ENCODE data around the gene KRTAP13-1. TPM values are rescaled to one million over a fixed set of nuclear protein-coding genes. Genes with fewer than 3 reads are reported as not detected.

Gene KRTAP13-1, protein sequence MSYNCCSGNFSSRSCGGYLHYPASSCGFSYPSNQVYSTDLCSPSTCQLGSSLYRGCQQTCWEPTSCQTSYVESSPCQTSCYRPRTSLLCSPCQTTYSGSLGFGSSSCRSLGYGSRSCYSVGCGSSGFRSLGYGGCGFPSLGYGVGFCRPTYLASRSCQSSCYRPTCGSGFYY
- not detected for total RNA-seq
- polyA plus RNA-seq (2013, experiment 1 of 2), result not detected
- polyA plus RNA-seq (2013, experiment 2 of 2), result not detected
- long read RNA-seq, experiment 1, result 0 reads
- long read RNA-seq, experiment 2, result 0 reads
- long read RNA-seq, experiment 3, result 0 reads
- long read RNA-seq, experiment 4, result 0 reads

DNA sequence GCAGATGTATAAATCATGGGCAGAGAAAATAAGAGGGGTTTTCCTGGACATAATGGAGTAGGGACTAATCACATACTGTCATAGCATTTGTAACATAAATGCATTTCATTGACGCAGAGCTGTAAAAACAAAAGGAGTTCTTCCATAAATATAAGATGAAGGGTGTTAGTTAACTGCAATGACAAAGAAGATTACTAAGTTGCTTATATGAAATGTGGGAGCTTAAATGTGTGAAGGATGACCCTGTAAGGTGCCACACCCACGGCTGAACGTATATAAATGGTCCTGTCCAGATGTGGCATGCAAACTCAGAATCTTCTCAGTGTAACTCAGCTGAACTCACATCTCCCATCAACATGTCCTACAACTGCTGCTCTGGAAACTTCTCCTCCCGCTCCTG is at the start of gene KRTAP13-1:
Gene KRTAP13-1 (plus strand): TSS at position 301 of the 400 bp plus-strand sequence. CDS start 56 bp downstream, at position 357.
- Mint-ChIP-seq H3K4me3 (no peak within 1 kb of the TSS), H3K36me3 (ENCODE audit: low read depth) (no peaks in the 10 kb centered on the region), H3K27me3 (ENCODE audit: insufficient read depth) (no peaks in the 10 kb centered on the region), H3K4me1 (no peaks in the 10 kb centered on the region), H3K9me3 (peaks cover 6% of the 10 kb centered on the region), H3K27ac (no peak within 1 kb of the TSS)
- Histone ChIP-seq H3K9me3 (ENCODE audit: control insufficient read depth, low read length) (no peaks in the 10 kb centered on the region), H3K4me1 (ENCODE audit: control insufficient read depth, insufficient read depth, low read length) (no peaks in the 10 kb centered on the region), H3K9ac (ENCODE audit: extremely low read depth, low read length, poor library complexity, severe bottlenecking) (no peak within 1 kb of the TSS), H3K27ac (ENCODE audit: low read depth, low read length) (no peak within 1 kb of the TSS), H3K27me3 (ENCODE audit: control insufficient read depth, insufficient read depth, low read length, poor library complexity, severe bottlenecking) (no peaks in the 10 kb centered on the region), H3K36me3 (ENCODE audit: control insufficient read depth, insufficient read depth, low read length) (no peaks in the 10 kb centered on the region), H3K4me3 (ENCODE audit: low read length) (no peak within 1 kb of the TSS)
- TF ChIP-seq, protein P1, sequence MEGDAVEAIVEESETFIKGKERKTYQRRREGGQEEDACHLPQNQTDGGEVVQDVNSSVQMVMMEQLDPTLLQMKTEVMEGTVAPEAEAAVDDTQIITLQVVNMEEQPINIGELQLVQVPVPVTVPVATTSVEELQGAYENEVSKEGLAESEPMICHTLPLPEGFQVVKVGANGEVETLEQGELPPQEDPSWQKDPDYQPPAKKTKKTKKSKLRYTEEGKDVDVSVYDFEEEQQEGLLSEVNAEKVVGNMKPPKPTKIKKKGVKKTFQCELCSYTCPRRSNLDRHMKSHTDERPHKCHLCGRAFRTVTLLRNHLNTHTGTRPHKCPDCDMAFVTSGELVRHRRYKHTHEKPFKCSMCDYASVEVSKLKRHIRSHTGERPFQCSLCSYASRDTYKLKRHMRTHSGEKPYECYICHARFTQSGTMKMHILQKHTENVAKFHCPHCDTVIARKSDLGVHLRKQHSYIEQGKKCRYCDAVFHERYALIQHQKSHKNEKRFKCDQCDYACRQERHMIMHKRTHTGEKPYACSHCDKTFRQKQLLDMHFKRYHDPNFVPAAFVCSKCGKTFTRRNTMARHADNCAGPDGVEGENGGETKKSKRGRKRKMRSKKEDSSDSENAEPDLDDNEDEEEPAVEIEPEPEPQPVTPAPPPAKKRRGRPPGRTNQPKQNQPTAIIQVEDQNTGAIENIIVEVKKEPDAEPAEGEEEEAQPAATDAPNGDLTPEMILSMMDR (conservative IDR thresholded peaks at IDR 0.05), result no peak
- no peak for DNase-seq
- WGBS, 2 experiments (ENCODE audit: insufficient coverage in 1 of 2, insufficient read length in 1 of 2), result 86 to 94% methylated on average over 2 to 4 of the region's 4 CpGs

GRCh38 chr21:30348506-30348905 is 47.3 kb upstream of the KRTAP13-1 start, which contains the start of gene KRTAP23-1:
TSS of gene KRTAP23-1 (minus strand) at chr21:30348606. CDS start at chr21:30348606, 0 bp downstream.
- 93 to 97% methylated on average over 3 to 4 of the region's 4 CpGs for WGBS, 2 experiments (ENCODE audit: insufficient coverage in 1 of 2, insufficient read length in 1 of 2)
- Mint-ChIP-seq H3K36me3 (ENCODE audit: low read depth) (no peaks in the 10 kb centered on the region), H3K4me3 (no peak within 1 kb of the TSS), H3K4me1 (peaks cover 16% of the 10 kb centered on the region), H3K27ac (no peak within 1 kb of the TSS), H3K27me3 (ENCODE audit: insufficient read depth) (no peaks in the 10 kb centered on the region), H3K9me3 (no peaks in the 10 kb centered on the region)
- DNase-seq, result no peak
- TF ChIP-seq, protein P1 (conservative IDR thresholded peaks at IDR 0.05), result no peak
- Histone ChIP-seq H3K27me3 (ENCODE audit: control insufficient read depth, insufficient read depth, low read length, poor library complexity, severe bottlenecking) (no peaks in the 10 kb centered on the region), H3K36me3 (ENCODE audit: control insufficient read depth, insufficient read depth, low read length) (no peaks in the 10 kb centered on the region), H3K9ac (ENCODE audit: extremely low read depth, low read length, poor library complexity, severe bottlenecking) (no peak within 1 kb of the TSS), H3K9me3 (ENCODE audit: control insufficient read depth, low read length) (peaks cover 16% of the 10 kb centered on the region), H3K4me3 (ENCODE audit: low read length) (no peak within 1 kb of the TSS), H3K27ac (ENCODE audit: low read depth, low read length) (no peak within 1 kb of the TSS), H3K4me1 (ENCODE audit: control insufficient read depth, insufficient read depth, low read length) (peaks cover 4% of the 10 kb centered on the region)

GRCh38 chr21:30349572-30349971 is 46.3 kb upstream of the KRTAP13-1 start:
- 54 to 78% methylated on average over 2 to 3 of the region's 3 CpGs for WGBS, 2 experiments (ENCODE audit: insufficient coverage in 1 of 2, insufficient read length in 1 of 2)
- Histone ChIP-seq H3K4me3 (ENCODE audit: low read length) (no peak overlapping the region), H3K27me3 (ENCODE audit: control insufficient read depth, insufficient read depth, low read length, poor library complexity, severe bottlenecking) (no peaks in the 10 kb centered on the region), H3K9ac (ENCODE audit: extremely low read depth, low read length, poor library complexity, severe bottlenecking) (no peak overlapping the region), H3K4me1 (ENCODE audit: control insufficient read depth, insufficient read depth, low read length) (peaks cover 4% of the 10 kb centered on the region), H3K36me3 (ENCODE audit: control insufficient read depth, insufficient read depth, low read length) (no peaks in the 10 kb centered on the region), H3K27ac (ENCODE audit: low read depth, low read length) (no peak overlapping the region), H3K9me3 (ENCODE audit: control insufficient read depth, low read length) (peaks cover 19% of the 10 kb centered on the region)
- TF ChIP-seq, protein P1 (conservative IDR thresholded peaks at IDR 0.05), result no peak
- DNase-seq, result no peak
- Mint-ChIP-seq H3K9me3 (no peaks in the 10 kb centered on the region), H3K27me3 (ENCODE audit: insufficient read depth) (no peaks in the 10 kb centered on the region), H3K27ac (no peak overlapping the region), H3K4me3 (no peak overlapping the region), H3K4me1 (peaks cover 16% of the 10 kb centered on the region), H3K36me3 (ENCODE audit: low read depth) (no peaks in the 10 kb centered on the region)

Data from endodermal cell (in vitro differentiated cells).